ENCODE results near the gene AMOTL2.

Gene AMOTL2

GRCh38 chr3:134392336-134392983 is 18.2 kb upstream of the AMOTL2 start:
- no peak for DNase-seq (ENCODE audit: low read depth)
- TF ChIP-seq CTCF (conservative IDR thresholded peaks at IDR 0.05; ENCODE audit: low read depth, low read length): no peak
- no peak overlapping the region for H3K4me3 ChIP-seq (ENCODE audit: low read length)

GRCh38 chr3:134389865-134390264 is 15.6 kb upstream of the AMOTL2 start:
- no peak for TF ChIP-seq CTCF (conservative IDR thresholded peaks at IDR 0.05; ENCODE audit: low read depth, low read length)
- no peak for DNase-seq (ENCODE audit: low read depth)
- H3K4me3 ChIP-seq (ENCODE audit: low read length): no peak overlapping the region

DNA sequence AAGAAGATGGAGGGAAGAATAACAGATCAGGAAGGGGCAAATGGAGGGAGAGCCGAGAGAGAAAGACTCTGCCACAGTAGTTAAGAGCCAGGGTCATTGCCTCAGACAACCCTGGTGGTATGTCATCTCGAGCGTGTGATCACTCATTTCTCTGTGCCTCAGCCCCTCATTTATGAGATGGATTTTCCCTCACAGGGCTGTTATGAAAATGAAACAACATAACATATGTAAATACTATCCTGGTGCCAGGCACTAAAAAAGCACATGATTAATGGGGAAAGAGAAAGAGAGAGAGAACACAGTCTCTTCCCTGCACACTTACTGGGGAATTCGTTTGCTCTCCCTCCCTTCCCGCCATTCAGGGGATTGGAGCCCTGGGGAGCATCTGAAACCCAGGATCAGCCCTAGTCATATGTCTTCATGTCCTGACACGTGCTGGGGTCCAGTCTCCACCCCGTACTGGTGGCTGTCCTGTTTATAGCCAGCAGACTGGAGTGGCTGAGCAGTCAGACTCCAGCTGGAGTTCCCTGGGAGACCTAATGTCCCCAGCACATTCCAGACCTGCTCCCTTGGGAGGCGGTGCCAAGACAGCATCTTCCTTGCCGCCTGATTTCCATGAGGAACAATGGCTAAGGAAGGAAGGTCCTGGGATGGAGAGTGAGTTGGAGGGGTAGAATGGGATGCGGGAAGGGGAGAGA is 14.7 kb upstream of the AMOTL2 start:
- no peak for TF ChIP-seq CTCF (conservative IDR thresholded peaks at IDR 0.05; ENCODE audit: low read depth, low read length)
- DNase-seq (ENCODE audit: low read depth): no peak

DNA sequence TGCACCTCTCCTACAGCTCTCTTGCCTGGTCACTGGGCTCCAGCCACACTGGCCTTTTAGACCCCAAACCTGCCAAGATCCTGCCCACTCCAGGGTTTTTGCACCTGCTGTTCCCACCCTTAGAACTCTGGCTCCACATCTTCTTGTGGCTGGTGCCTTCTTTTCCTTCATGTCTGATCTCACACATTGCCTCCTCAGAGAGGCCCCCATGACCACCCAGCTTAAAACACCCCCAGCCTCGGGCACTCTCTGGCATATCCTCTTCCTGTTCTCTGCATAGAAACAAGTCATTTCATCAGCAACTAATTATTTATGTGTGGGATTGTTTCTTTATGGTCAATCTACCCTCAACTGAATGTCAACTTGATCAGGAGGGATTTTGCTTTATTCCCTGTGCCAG is 14.0 kb upstream of the AMOTL2 start:
- H3K4me3 ChIP-seq (ENCODE audit: low read length): no peak overlapping the region
- no peak for TF ChIP-seq CTCF (conservative IDR thresholded peaks at IDR 0.05; ENCODE audit: low read depth, low read length)
- DNase-seq (ENCODE audit: low read depth): no peak

More for the DNA sequence above, 14.7 kb upstream of the AMOTL2 start:
- H3K4me3 ChIP-seq (ENCODE audit: low read length): no peak overlapping the region

- no peak overlapping the region for H3K4me3 ChIP-seq (ENCODE audit: low read length)
- no peak for TF ChIP-seq CTCF (conservative IDR thresholded peaks at IDR 0.05; ENCODE audit: low read depth, low read length)
- no peak for DNase-seq (ENCODE audit: low read depth)
Measured at GRCh38 chr3:134387293-134387692, 13.0 kb upstream of the AMOTL2 start.

- H3K4me3 ChIP-seq (ENCODE audit: low read length): no peak overlapping the region
- TF ChIP-seq CTCF (conservative IDR thresholded peaks at IDR 0.05; ENCODE audit: low read depth, low read length): no peak
- DNase-seq (ENCODE audit: low read depth): no peak
Measured at GRCh38 chr3:134384963-134385362, 10.7 kb upstream of the AMOTL2 start.

Data from retinal pigment epithelial cell (primary cell).